ENCODE data around the gene CLN3.
"Not testable (repeated sequence)": the region's sequence is repeated elsewhere in the genome, so short reads cannot be mapped to it uniquely, and the experiment has no call there.

- not testable (repeated sequence) for TF ChIP-seq ZBED1 (IDR thresholded peaks at IDR 0.05); ZZZ3 (IDR thresholded peaks at IDR 0.05); NR2C2 (CRISPR knock-in tag; IDR thresholded peaks at IDR 0.05); NR2C2 (tag; IDR thresholded peaks at IDR 0.05); U2AF2 (optimal IDR thresholded peaks at IDR 0.05; ENCODE audit: low read depth, low read length); MLX (CRISPR knock-in tag; conservative IDR thresholded peaks at IDR 0.05); SP2 (IDR thresholded peaks at IDR 0.05; ENCODE audit: extremely low read depth, low read depth, low read length, poor library complexity, severe bottlenecking); ZNF121 (CRISPR knock-in tag; conservative IDR thresholded peaks at IDR 0.05); CREB1 (IDR thresholded peaks at IDR 0.05); CREB1 (CRISPR knock-in tag; IDR thresholded peaks at IDR 0.05)
Measured at GRCh38 chr16:28447081-28447480, 44.8 kb downstream of the CLN3 start.
